ENCODE measurements around the gene WDR81. TPM values are rescaled to one million over a fixed set of nuclear protein-coding genes. Genes with fewer than 3 reads are reported as not detected.
"Not testable (repeated sequence)": the region's sequence is repeated elsewhere in the genome, so short reads cannot be mapped to it uniquely, and the experiment has no call there.

Gene WDR81
- total and polyA plus RNA-seq, 2 donors (not counting 1 experiment from before 2014, with no cell fraction given): 52.7 to 102 TPM

DNA sequence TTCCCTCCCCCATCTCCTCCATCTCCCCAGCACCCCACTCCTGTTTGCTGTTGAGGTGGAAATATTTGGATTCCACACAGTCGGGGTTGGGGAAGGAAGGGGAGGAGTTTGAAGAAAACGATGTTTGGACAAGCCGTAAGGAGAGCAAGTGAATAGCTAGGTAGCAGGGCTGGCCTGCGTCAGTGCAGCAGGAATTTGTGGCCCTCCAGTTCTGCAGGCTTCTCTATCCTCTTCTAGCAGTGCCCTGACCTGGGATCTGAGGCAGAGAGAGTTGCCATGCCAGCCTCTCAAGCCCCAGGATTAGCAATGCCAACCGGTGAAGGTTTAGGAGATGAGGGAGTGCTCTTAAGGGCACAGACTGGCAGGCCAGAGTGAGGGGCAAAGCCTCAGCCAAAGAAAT is 26.8 kb upstream of the WDR81 start:
- H3K27ac Mint-ChIP-seq: no peak overlapping the region
- H3K27me3 Mint-ChIP-seq: peaks cover 7% of the 10 kb centered on the region
- no peak overlapping the region for H3K4me3 Mint-ChIP-seq
- POLR2A ChIA-PET: interaction anchor here (0.7 kb wide), 1 partner anchor 72 kb away, joined by 9 read pairs; no protein-coding TSS in a partner anchor
- Histone ChIP-seq H3K36me3 (replicated peaks in 1 of 2; ENCODE audit: control extremely low read depth in 1 of 2, control insufficient read depth in 1 of 2, extremely low read depth in 1 of 2, insufficient read depth in 2 of 2, low read length in 1 of 2) (no peaks in the 10 kb centered on the region), H3K27me3 (replicated peaks in 1 of 4; ENCODE audit: control extremely low read depth in 1 of 4, control insufficient read depth in 3 of 4, insufficient read depth in 4 of 4, low read length in 3 of 4) (peaks cover 0 to 3% (median 0%) of the 10 kb centered on the region in 4 experiments), H3K4me1 (ENCODE audit: control insufficient read depth in 2 of 2, insufficient read depth in 2 of 2, low read length in 2 of 2) (no peaks in the 10 kb centered on the region), H3K27ac (ENCODE audit: low read length in 2 of 2) (no peak overlapping the region), H2AFZ (ENCODE audit: insufficient read depth, low read depth, low read length, poor library complexity, severe bottlenecking) (no peak overlapping the region), H3K9me3 (ENCODE audit: control extremely low read depth in 1 of 3, control insufficient read depth in 2 of 3, insufficient read depth in 1 of 3, low read length in 2 of 3) (no peaks in the 10 kb centered on the region), H3K9ac (ENCODE audit: low read length) (no peak overlapping the region), H4K20me1 (ENCODE audit: control insufficient read depth, insufficient read depth, low read length, poor library complexity, severe bottlenecking) (no peaks in the 10 kb centered on the region), H3K4me3 (ENCODE audit: control extremely low read depth in 1 of 5, extremely low read depth in 1 of 5, insufficient read depth in 1 of 5, low read depth in 2 of 5, low read length in 4 of 5) (no peak overlapping the region), H3K4me2 (replicated peaks; ENCODE audit: low read depth, low read length, poor library complexity, severe bottlenecking) (no peak overlapping the region), H3K79me2 (ENCODE audit: control insufficient read depth, insufficient read depth, low read length) (no peaks in the 10 kb centered on the region)
- CTCF ChIA-PET: no interaction called here
- no peaks in the 10 kb centered on the region for H3K4me1 Mint-ChIP-seq
- ATAC-seq (ENCODE audit: low read depth) (no peak), DNase-seq (no peak)
- no peaks in the 10 kb centered on the region for H3K9me3 Mint-ChIP-seq (ENCODE audit: insufficient read depth)
- intact Hi-C loops (cut with micrococcal nuclease): no loop called here
- 72% methylated on average over 4 of the region's 5 CpGs for WGBS (ENCODE audit: insufficient coverage)
- TF ChIP-seq EZH2 (IDR thresholded peaks at IDR 0.05; ENCODE audit: borderline replicate concordance, insufficient read depth, low read depth, low read length, poor library complexity, severe bottlenecking): no peak
- no peak for TF ChIP-seq CTCF (IDR thresholded peaks at IDR 0.05)

DNA sequence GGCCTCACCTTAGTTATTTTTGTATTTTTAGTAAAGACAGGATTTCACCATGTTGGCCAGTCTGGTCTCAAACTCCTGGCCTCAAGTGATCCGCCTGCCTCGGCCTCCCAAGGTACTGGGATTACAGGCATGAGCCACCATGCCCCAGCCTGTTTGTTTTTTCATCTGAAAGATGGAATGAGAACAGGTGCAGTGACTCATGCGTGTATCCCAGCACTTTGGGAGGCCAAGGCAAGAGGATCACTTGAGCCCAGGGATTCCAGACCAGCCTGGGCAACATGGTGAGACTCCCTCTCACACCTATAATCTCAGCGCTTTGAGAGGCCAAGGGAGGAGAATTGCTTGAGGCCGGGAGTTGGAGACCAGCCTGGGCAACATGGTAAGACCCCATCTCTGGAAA is 24.6 kb upstream of the WDR81 start:
- H3K9me3 Mint-ChIP-seq (ENCODE audit: insufficient read depth); H3K79me2 ChIP-seq (ENCODE audit: control insufficient read depth, insufficient read depth, low read length); H2AFZ ChIP-seq (ENCODE audit: insufficient read depth, low read depth, low read length, poor library complexity, severe bottlenecking); H3K27ac Mint-ChIP-seq; POLR2A ChIA-PET; H3K9me3 ChIP-seq (ENCODE audit: control extremely low read depth in 1 of 3, control insufficient read depth in 2 of 3, insufficient read depth in 1 of 3, low read length in 2 of 3); H3K4me1 Mint-ChIP-seq; ATAC-seq (ENCODE audit: low read depth); H3K4me3 Mint-ChIP-seq; DNase-seq; H4K20me1 ChIP-seq (ENCODE audit: control insufficient read depth, insufficient read depth, low read length, poor library complexity, severe bottlenecking); H3K4me2 ChIP-seq (replicated peaks; ENCODE audit: low read depth, low read length, poor library complexity, severe bottlenecking); intact Hi-C loops (cut with micrococcal nuclease); H3K27me3 Mint-ChIP-seq; H3K9ac ChIP-seq (ENCODE audit: low read length); H3K27ac ChIP-seq (ENCODE audit: low read length in 2 of 2); H3K36me3 ChIP-seq (replicated peaks in 1 of 2; ENCODE audit: control extremely low read depth in 1 of 2, control insufficient read depth in 1 of 2, extremely low read depth in 1 of 2, insufficient read depth in 2 of 2, low read length in 1 of 2); CTCF ChIA-PET; H3K4me1 ChIP-seq (ENCODE audit: control insufficient read depth in 2 of 2, insufficient read depth in 2 of 2, low read length in 2 of 2); H3K27me3 ChIP-seq (replicated peaks in 1 of 4; ENCODE audit: control extremely low read depth in 1 of 4, control insufficient read depth in 3 of 4, insufficient read depth in 4 of 4, low read length in 3 of 4); H3K4me3 ChIP-seq (ENCODE audit: control extremely low read depth in 1 of 5, extremely low read depth in 1 of 5, insufficient read depth in 1 of 5, low read depth in 2 of 5, low read length in 4 of 5): not testable (repeated sequence)
- 100% methylated on average over 3 of the region's 5 CpGs for WGBS (ENCODE audit: insufficient coverage)
